ENCODE measurements around the gene PLEKHG7. TPM values are rescaled to one million over a fixed set of nuclear protein-coding genes. Genes with fewer than 3 reads are reported as not detected.

The PLEKHG7 gene
- total and polyA plus RNA-seq, 10 of the 15 experiments (the other 5 are each of a cell fraction or from before 2014, with no cell fraction given): 0.16 to 1.3 (median 0.65) TPM; not detected in 1

DNA sequence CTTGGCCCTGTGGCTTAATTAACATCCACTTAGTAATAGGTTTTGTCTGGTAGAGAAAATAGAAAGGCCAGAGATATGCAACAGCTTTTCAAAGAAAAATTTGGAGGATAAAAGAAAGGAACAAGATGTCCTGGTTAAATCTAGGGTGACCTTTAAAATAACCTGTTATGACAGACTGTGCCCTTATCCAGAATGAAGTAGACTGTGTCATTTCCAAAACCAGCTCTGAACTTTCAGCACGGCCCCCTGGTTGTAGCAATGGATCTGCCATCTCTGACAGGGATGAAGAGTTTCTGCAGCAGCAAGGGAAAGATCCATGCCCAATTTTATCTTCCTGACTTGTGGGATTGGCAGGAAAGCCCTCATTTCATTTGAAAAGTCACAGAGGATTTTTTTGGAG is 5.1 kb downstream of the PLEKHG7 start:
- TF ChIP-seq SUZ12 (IDR thresholded peaks at IDR 0.05; ENCODE audit: unreplicated experiment): no peak
- no peak for TF ChIP-seq SKIL (IDR thresholded peaks at IDR 0.05; ENCODE audit: low read depth, poor library complexity, severe bottlenecking)
- TF ChIP-seq, protein P1, sequence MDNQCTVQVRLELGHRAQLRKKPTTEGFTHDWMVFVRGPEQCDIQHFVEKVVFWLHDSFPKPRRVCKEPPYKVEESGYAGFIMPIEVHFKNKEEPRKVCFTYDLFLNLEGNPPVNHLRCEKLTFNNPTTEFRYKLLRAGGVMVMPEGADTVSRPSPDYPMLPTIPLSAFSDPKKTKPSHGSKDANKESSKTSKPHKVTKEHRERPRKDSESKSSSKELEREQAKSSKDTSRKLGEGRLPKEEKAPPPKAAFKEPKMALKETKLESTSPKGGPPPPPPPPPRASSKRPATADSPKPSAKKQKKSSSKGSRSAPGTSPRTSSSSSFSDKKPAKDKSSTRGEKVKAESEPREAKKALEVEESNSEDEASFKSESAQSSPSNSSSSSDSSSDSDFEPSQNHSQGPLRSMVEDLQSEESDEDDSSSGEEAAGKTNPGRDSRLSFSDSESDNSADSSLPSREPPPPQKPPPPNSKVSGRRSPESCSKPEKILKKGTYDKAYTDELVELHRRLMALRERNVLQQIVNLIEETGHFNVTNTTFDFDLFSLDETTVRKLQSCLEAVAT (IDR thresholded peaks at IDR 0.05): no peak
- no peak for TF ChIP-seq SRF (IDR thresholded peaks at IDR 0.05; ENCODE audit: low read depth in 2 of 2, low read length in 2 of 2)
- TF ChIP-seq NFXL1 (IDR thresholded peaks at IDR 0.05; ENCODE audit: borderline replicate concordance): no peak
- TF ChIP-seq RBBP5 (conservative IDR thresholded peaks at IDR 0.05): no peak
- no peak for TF ChIP-seq ZBTB11 (CRISPR knock-in tag; IDR thresholded peaks at IDR 0.05)
- no peak for TF ChIP-seq CBFB (IDR thresholded peaks at IDR 0.05; ENCODE audit: low read depth)
- TF ChIP-seq SMC3 (IDR thresholded peaks at IDR 0.05; ENCODE audit: borderline replicate concordance, low read length): no peak
- TF ChIP-seq ZNF24 (IDR thresholded peaks at IDR 0.05): no peak
- TF ChIP-seq CUX1 (IDR thresholded peaks at IDR 0.05; ENCODE audit: insufficient replicate concordance, low read depth, low read length): no peak
- no peak for DNase-seq (ENCODE audit: low read depth, low spot score)
- no TSS peak for BruUV-seq (replicated peaks)
- ATAC-seq: no peak
- POLR2A ChIA-PET: no interaction called here
- Histone ChIP-seq H4K20me1 (ENCODE audit: control insufficient read depth, insufficient read depth) (no peaks in the 10 kb centered on the region), H3K79me2 (ENCODE audit: control insufficient read depth, insufficient read depth, low read length) (no peaks in the 10 kb centered on the region), H3K27ac (ENCODE audit: control insufficient read depth, insufficient read depth) (no peak overlapping the region), H3K36me3 (ENCODE audit: control insufficient read depth in 2 of 2, insufficient read depth in 2 of 2, low read length in 1 of 2) (no peaks in the 10 kb centered on the region), H3K4me2 (ENCODE audit: control insufficient read depth, insufficient read depth) (no peak overlapping the region), H3K4me1 (ENCODE audit: control insufficient read depth, insufficient read depth, low read length) (peaks cover 14% of the 10 kb centered on the region), H3K4me3 (no peak overlapping the region), H2AFZ (ENCODE audit: control insufficient read depth, low read depth, low read length) (no peak overlapping the region), H3K9ac (ENCODE audit: control insufficient read depth, insufficient read depth, low read length) (no peak overlapping the region), H3K27me3 (replicated peaks in 1 of 2; ENCODE audit: control insufficient read depth in 2 of 2, insufficient read depth in 2 of 2, low read length in 1 of 2) (no peaks in the 10 kb centered on the region), H3K9me3 (replicated peaks; ENCODE audit: control insufficient read depth, insufficient read depth, low read length) (no peaks in the 10 kb centered on the region; the same call in 2 of the 3 replicates)
- SMC1A ChIA-PET (ENCODE audit: uncharacterized antibody, unreplicated experiment): interaction anchor here (0.6 to 1.1 kb wide), 2 partner anchors 22 to 114 kb away, joined by 3 read pairs; no protein-coding TSS in a partner anchor
- in situ Hi-C loops (cut with MboI): no loop called here
- intact Hi-C loops (cut with micrococcal nuclease; ENCODE audit: unreplicated experiment): no loop called here
- CTCF ChIA-PET: interaction anchor here (0.9 to 1.2 kb wide), 2 partner anchors 10 to 1326 kb away, joined by 3 to 4 read pairs; no protein-coding TSS in a partner anchor
- RAD21 ChIA-PET (ENCODE audit: unreplicated experiment): no interaction called here
- no peak for FAIRE-seq
- 83% methylated on average over 1 of the region's 1 CpG for WGBS (ENCODE audit: insufficient coverage, insufficient replicate concordance, low lambda C conversion rate, missing lambda C conversion rate)
